ENCODE data around the gene SMNDC1.
"Not testable (repeated sequence)": the region's sequence is repeated elsewhere in the genome, so short reads cannot be mapped to it uniquely, and the experiment has no call there.

The SMNDC1 gene

GRCh38 chr10:110279407-110279986, 25.2 kb downstream of the SMNDC1 start:
- peak; percentile 11 for DNase-seq (ENCODE audit: low read depth)

DNA sequence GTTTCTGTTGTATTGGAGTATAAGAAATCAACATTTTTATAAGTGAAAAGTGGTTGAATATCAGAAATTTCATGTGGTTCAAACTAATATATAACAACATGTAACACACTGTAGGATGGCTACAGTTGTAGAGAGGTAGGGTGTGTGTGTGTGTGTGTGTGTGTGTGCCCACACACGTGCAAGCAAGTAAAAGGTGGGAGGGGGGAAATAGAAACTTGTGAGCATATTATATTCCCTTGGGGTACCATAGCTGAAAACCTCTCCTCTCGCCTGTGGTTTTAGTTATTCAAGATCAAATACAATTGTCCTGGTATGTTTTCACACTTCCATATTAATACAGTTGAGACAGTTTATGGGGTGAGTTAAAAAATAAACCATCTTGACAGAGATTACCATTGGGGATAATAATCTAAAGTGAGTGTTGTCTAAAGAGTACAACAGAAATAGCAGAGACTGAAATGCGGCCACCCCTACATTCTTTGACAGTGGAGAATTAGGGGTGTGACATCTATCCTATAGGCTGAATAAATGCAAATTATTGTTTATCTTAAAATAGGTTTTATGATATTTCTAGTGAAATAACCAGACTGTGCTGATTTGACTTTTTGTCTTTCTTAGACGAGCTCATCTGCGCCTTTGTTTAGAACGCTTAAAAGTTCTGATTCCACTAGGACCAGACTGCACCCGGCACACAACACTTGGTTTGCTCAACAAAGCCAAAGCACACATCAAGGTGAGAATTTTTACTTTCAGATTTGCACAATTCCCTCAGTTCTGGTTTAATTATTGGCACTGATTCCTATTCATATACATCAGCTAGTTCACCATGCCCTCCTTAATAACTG, 25.9 kb downstream of the SMNDC1 start:
- DNase-seq (ENCODE audit: low read depth): no peak

DNA sequence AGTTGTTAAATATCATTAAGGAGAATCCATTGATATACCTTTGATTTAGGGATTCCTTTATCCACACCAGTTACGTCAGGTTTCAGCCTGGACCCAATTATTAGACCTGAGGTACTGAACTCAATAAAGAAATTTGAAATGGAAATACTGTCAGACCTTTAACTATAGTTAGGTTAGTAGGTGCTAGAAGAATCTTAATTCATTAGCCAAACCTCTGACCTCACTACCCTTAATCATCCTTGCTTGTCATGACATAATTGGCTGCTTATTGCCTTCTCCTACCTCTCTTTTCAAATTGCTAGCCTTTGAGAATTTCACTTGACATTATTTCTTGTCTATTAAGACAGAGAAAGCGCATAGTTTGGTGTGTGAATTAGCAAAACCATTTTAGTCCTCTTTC, 27.1 kb downstream of the SMNDC1 start:
- no peak for DNase-seq (ENCODE audit: low read depth)

GRCh38 chr10:110276603-110277002, 28.1 kb downstream of the SMNDC1 start:
- no peak for DNase-seq (ENCODE audit: low read depth)

DNA sequence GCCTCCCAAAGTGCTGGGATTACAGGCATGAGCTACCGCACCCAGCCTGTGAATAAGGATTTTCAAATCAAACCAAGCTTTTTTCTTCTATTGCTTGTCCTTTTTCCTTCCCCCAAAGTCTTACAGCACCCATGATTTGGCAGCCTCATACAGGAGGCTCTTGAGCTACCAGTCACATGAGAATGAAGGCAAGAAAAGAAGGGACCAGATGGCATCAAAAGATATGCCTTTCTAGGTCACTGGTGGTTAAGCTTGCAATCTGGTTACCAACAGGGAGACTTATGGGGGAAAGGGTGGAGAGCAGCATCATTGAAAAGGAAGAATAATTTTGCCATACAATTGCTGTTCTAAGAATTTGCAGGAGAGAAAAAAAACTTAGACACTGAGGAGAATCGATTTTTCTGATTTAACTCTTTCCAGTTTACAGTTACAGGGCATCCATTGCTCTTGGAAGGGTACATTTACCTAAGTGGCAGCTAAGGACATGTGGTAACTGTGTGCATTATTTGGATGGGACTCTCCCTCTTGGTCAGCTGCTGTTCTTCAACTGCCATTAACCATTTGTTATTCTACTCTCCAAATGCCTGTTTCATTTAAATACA, 29.5 kb downstream of the SMNDC1 start:
- no peak for DNase-seq (ENCODE audit: low read depth)

DNA sequence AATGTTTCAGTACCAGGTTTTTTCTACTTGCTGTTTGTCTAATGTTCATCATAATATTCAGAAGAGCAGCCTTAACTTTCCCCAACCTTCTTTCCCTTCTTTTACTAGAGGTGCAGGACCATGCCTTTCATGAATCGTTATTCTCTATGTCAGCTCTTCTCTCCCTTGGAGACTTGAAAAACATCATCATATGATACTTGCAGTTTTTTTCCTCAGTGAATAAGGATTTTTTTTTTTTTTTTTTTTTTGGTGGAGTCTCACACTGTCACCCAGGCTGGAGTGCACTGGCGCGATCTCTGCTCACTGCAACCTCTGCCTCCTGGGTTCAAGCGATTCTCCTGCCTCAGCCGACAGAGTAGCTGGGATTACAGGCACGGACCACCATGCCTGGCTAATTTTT, 30.1 kb downstream of the SMNDC1 start:
- no peak for DNase-seq (ENCODE audit: low read depth)

DNA sequence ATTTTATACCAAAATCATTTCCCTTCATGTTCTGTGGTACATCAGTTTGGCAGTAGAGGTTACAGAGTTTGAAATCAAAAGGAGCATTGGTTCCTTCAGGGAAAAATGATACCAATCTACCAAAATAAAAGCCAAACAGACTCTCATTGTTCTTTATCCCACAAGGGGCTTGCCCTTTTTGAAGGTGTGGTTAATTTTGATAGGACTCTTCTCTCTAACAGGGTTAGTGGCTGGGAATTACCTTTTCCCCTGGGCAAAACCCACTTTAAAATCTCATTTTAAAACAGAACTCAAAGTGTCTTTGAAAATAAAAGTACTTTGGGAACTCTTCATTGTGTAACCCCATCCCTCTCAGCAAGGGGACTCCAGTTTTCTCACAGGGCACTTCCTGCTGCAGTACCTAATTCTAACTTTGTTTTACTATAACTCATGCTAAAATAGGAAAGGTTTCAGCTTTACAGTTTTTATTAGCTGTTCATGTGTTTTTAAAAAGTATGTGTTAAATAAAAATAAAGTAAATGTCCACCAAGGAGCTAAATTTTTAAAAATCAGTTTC, 30.6 kb downstream of the SMNDC1 start:
- no peak for DNase-seq (ENCODE audit: low read depth)

GRCh38 chr10:110273474-110273873, 31.2 kb downstream of the SMNDC1 start:
- DNase-seq (ENCODE audit: low read depth): peak; percentile 4

DNA sequence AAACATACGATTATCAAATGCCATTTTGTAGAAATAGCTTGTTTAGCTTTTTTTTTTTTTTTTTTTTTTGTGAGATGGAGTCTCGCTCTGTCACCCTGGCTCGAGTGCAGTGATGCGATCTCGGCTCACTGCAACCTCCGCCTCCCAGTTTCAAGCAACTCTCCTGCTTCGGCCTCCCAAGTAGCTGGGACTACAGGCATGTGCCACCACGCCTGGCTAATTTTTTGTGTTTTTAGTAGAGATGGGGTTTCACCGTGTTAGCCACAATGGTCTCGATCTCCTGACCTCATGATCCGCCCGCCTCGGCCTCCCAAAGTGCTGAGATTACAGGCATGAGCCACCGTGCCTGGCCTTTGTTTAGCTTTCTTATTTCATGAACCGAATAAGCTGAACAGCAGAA, 31.7 kb downstream of the SMNDC1 start:
- DNase-seq (ENCODE audit: low read depth): not testable (repeated sequence)

GRCh38 chr10:110269374-110270318, 35.1 kb downstream of the SMNDC1 start:
- no peak for DNase-seq (ENCODE audit: low read depth)

DNA sequence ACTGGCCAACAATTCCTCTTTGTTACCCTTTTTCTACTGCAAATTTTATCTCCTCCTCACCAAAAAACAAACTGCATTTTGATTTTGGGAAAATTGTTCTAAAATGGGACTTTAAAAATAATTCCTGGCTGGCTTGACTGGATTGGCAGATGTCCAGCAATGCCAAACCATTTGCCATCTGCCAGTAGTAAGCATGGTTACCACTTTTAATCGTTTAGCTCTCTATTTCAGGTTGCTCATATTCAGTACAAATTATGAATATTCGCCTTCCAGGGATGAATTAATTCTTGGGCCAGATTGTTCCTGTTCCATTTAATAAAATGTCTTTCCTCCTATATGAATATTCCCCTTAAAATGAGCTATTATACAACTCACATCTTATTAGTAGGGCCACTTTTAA, 35.7 kb downstream of the SMNDC1 start:
- DNase-seq (ENCODE audit: low read depth): no peak

DNA sequence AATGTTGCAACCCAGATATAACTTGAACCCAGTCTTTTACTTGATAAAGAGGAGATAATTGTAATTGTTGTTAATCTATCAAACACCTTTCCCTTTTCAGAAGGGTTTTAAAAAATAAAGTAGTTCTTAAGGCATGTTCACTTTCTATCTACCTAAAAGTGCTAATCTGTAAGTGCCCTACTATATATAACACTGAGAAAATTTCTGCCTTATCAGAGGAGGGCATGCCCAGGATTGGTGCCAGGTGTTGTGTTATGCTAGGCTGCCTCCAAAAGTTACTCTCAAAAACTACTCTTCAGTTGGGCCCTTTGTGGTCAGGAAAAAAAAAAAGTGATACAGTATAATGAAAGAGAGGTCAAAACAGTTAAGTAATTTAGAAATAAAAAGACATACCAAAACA, 36.3 kb downstream of the SMNDC1 start:
- DNase-seq (ENCODE audit: low read depth): no peak

- DNase-seq (ENCODE audit: low read depth): no peak
These were observed 37.4 kb downstream of the SMNDC1 start for GRCh38 chr10:110267276-110267675.

GRCh38 chr10:110265573-110266193, 39.0 kb downstream of the SMNDC1 start:
- no peak for DNase-seq (ENCODE audit: low read depth)

DNA sequence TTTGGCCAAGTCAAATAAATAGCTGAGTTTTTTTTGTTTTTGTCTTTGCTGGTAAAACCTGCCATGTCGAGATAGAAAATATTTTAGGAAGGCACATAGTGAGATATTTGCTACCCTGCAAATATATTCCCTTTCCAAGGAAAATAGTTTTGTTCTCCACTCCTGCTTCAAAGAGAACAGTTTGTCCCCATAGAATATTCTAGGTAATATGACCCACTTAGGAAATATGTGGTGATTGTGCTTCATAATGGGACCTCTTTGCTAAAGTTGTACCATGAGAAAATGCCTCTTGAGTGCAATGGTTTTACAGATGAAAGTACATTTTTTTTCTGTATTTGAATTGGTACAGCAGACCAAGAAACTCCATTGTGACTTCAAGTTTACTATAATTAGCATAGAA, 41.6 kb downstream of the SMNDC1 start:
- DNase-seq (ENCODE audit: low read depth): no peak

DNA sequence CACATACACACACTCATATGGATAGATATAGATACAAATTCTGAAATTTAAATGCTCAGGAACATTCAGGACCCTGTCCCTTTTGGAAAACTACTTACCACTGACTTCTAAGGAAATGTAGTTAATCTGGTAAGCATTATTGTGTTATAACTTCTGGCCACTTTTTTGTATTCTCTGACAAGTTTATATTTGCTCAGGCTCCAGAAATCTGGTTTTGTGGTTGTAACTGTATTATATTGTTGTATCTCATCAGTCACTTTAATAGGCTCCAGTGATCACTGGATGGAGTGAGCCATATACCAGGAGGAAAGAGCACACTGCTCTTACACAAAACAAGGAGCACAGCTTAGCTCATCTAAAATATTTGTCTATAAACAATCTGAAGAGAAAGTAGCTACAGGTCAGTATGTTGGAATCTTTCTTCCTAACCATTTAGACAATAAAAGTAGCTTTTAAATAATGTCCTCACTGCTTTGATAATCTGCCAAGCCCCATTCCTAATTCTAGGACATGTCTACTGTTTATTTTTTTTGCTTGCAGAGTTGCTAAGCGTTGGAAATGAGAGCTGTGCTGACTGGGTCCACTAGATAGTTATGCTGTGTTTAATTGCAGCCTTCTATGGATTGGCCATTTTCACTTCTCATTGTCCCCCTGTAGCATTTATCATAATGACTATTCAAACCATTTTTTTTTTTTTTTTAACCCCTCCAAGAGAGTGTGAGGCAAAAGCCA, 43.8 kb downstream of the SMNDC1 start:
- DNase-seq (ENCODE audit: low read depth): no peak

- no peak for DNase-seq (ENCODE audit: low read depth)
These were observed 45.4 kb downstream of the SMNDC1 start for GRCh38 chr10:110259317-110259716.

DNA sequence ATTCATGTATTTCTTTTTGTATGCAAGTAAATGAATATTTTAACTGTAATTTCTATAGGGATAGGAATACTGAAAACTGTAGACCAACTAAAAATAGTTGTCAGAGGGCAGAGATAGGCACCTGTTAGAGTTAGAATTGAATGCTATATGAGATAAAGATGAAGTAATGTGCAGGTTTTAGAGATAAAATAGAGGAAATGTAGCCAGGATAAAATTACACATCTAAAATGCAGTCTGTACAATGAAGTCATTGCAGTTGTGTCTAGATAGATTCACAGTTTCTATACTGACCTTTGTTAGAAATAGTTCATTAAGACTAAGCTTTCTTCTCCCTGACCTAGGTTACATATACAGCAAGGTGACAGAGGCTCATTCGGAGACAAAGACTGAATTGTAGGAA, 46.2 kb downstream of the SMNDC1 start:
- no peak for DNase-seq (ENCODE audit: low read depth)

- DNase-seq (ENCODE audit: low read depth): no peak
These were observed 50.3 kb downstream of the SMNDC1 start for GRCh38 chr10:110254467-110254866.

DNA sequence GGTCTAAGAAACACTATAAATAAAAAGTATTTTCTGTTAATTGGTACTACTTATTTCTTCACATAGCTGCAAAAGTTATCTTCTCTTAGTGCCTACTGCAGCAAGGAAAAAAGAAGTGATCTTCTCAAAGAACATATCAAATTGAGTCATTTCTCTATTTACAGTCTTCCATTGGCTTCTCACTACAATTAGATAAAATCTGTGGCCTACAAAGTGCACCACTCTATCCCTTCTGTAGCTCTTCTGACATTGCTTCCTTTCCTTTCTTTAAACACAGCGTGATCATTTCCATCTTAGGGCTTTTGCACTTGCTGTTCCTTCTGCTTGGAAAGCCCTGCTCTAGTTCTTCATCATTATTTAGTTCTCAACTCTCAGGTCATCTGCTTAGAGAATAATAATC, 52.6 kb downstream of the SMNDC1 start:
- no peak for DNase-seq (ENCODE audit: low read depth)

DNA sequence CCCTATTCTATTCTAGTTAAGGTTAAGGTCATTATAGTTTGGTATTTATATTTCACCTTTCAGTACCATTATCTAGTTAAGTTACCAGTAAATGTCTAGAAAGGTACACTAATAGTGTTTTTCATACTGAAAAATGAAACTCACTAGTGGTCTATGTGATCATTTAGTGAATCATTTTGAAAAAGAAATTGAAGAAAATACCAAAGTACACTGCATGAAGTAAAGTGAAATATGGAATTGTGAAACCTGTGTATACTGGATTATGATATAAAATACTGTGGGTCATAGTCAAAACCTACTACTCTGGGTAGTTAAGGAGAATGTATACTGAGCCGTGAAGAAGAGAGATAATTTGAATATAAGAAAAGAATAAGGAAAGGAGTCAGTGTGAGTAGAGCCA, 53.3 kb downstream of the SMNDC1 start:
- not testable (repeated sequence) for DNase-seq (ENCODE audit: low read depth)

All from activated T-helper 9 cell treated with anti-CD3 and anti-CD28 coated beads, Interleukin-2, amount 50 U/mL, for 16 hours (primary cell).